Fibroblast of lung (primary cell): ENCODE results near the gene GPR25.

Experiments used
- CTCF ChIP-seq, 2 donors: IDR thresholded peaks in 1 of 2; conservative IDR thresholded peaks in 1 of 2; 1 replicate in 1 of 2; 2 replicates in 1 of 2; pipeline ENCODE4 v1.5.1; 2011 to 2012; ENCODE audit warnings: low read length in 2 of 2, control low read depth in 1 of 2, inconsistent platforms in 1 of 2, low read depth in 1 of 2, mild to moderate bottlenecking in 1 of 2
- EZH2 ChIP-seq: IDR thresholded peaks from 2 replicates; pipeline ENCODE4 v1.5.1; 2012; ENCODE audit warnings: low read length, control low read depth, mild to moderate bottlenecking; ENCODE audit errors: missing control alignments

DNA sequence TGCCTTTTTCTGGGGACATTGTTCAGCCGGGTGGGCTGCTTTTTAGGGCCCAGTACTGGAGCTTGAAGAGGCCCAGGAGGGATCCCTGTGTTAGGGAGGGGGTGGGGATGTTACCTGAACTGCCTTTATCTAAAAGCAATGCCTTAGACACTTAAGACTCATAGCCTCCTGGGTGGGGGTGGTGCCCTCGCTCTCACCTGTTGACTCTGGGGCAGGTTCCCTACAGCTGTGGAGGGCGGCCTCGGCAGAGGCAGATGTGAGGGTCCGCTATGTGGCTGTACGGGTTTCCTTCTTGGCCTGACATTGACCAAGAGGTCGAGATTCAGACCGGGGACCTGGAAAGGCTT, 22.6 kb downstream of the GPR25 start:
- TF ChIP-seq CTCF (conservative IDR thresholded peaks at IDR 0.05 in 1 of 2, IDR thresholded peaks at IDR 0.05 in 1 of 2; ENCODE audit: low read depth in 1 of 2, low read length in 2 of 2) (no peak), EZH2 (no peak)
